HG03025 (cell line): ENCODE measurements around the gene REC114.

Experiments used
- ATAC-seq: cut with Tn5 transposase; IDR thresholded peaks from one replicate; pipeline ENCODE4 v1.9.1; 2021; ENCODE audit warnings: mild to moderate bottlenecking, moderate library complexity; ENCODE audit not compliant: unreplicated experiment, low FRiP score

The REC114 gene

GRCh38 chr15:73599934-73600333, 157.0 kb downstream of the REC114 start:
- no peak for ATAC-seq

GRCh38 chr15:73600413-73601335, 157.7 kb downstream of the REC114 start:
- ATAC-seq = no peak

- no peak for ATAC-seq
These were observed 158.8 kb downstream of the REC114 start for GRCh38 chr15:73601451-73602445.

GRCh38 chr15:73602446-73602843, 159.5 kb downstream of the REC114 start:
- no peak for ATAC-seq

GRCh38 chr15:73602992-73603391, 160.0 kb downstream of the REC114 start:
- no peak for ATAC-seq

GRCh38 chr15:73604477-73604876, 161.5 kb downstream of the REC114 start:
- no peak for ATAC-seq

GRCh38 chr15:73605759-73606436, 162.9 kb downstream of the REC114 start:
- ATAC-seq = no peak

- no peak for ATAC-seq
These were observed 164.4 kb downstream of the REC114 start for GRCh38 chr15:73607405-73607804.

GRCh38 chr15:73607843-73608242, 164.9 kb downstream of the REC114 start:
- no peak for ATAC-seq

- no peak for ATAC-seq
These were observed 165.5 kb downstream of the REC114 start for GRCh38 chr15:73608475-73608874.

- ATAC-seq = no peak
These were observed 166.0 kb downstream of the REC114 start for GRCh38 chr15:73608941-73609340.
